ENCODE results near the gene GARIN5A. TPM values are rescaled to one million over a fixed set of nuclear protein-coding genes. Genes with fewer than 3 reads are reported as not detected.

Gene GARIN5A
- total and polyA plus RNA-seq, 8 donors = 1.4 to 2.6 (median 2.1) TPM

- WGBS, 2 donors = 47 to 48% methylated on average over 26 of the region's 26 CpGs
- no peaks in the 10 kb centered on the region for H3K4me1 ChIP-seq
- peak in 2 of 6 donors; percentile 23 to 43 for DNase-seq
- no peak overlapping the region for H3K27ac ChIP-seq
- TF ChIP-seq, protein P1, sequence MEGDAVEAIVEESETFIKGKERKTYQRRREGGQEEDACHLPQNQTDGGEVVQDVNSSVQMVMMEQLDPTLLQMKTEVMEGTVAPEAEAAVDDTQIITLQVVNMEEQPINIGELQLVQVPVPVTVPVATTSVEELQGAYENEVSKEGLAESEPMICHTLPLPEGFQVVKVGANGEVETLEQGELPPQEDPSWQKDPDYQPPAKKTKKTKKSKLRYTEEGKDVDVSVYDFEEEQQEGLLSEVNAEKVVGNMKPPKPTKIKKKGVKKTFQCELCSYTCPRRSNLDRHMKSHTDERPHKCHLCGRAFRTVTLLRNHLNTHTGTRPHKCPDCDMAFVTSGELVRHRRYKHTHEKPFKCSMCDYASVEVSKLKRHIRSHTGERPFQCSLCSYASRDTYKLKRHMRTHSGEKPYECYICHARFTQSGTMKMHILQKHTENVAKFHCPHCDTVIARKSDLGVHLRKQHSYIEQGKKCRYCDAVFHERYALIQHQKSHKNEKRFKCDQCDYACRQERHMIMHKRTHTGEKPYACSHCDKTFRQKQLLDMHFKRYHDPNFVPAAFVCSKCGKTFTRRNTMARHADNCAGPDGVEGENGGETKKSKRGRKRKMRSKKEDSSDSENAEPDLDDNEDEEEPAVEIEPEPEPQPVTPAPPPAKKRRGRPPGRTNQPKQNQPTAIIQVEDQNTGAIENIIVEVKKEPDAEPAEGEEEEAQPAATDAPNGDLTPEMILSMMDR (IDR thresholded peaks at IDR 0.05) = no peak
- ATAC-seq = no peak
- no peaks in the 10 kb centered on the region for H3K9me3 ChIP-seq
- FAIRE-seq = no peak
- H3K4me3 ChIP-seq = no peak overlapping the region
- H3K36me3 ChIP-seq = no peaks in the 10 kb centered on the region
- no peaks in the 10 kb centered on the region for H3K27me3 ChIP-seq
- intact Hi-C loops (cut with DNase I) = no loop called here
Observed at GRCh38 chr19:50490991-50491472, 14.4 kb upstream of the GARIN5A start.

- 93 to 94% methylated on average over 18 of the region's 18 CpGs for WGBS, 2 donors
- Histone ChIP-seq H3K36me3 (no peaks in the 10 kb centered on the region), H3K4me1 (no peaks in the 10 kb centered on the region), H3K27me3 (no peaks in the 10 kb centered on the region), H3K4me3 (no peak overlapping the region), H3K9me3 (no peaks in the 10 kb centered on the region), H3K27ac (no peak overlapping the region)
- FAIRE-seq = no peak
- DNase-seq = peak in 2 of 6 donors; percentile 25 to 36
- intact Hi-C loops (cut with DNase I) = no loop called here
- TF ChIP-seq, protein P1 (IDR thresholded peaks at IDR 0.05) = no peak
- ATAC-seq = no peak
Observed at GRCh38 chr19:50490411-50490811, 13.8 kb upstream of the GARIN5A start.

- Histone ChIP-seq H3K27me3 (no peaks in the 10 kb centered on the region), H3K9me3 (no peaks in the 10 kb centered on the region), H3K4me1 (no peaks in the 10 kb centered on the region), H3K27ac (no peak overlapping the region), H3K36me3 (no peaks in the 10 kb centered on the region), H3K4me3 (no peak overlapping the region)
- DNase-seq (peak in 2 of 6 donors; percentile 45 to 50), FAIRE-seq (no peak), ATAC-seq (peak in 1 of 4 donors; percentile 28)
- WGBS, 2 donors = 70 to 71% methylated on average over 24 of the region's 24 CpGs
- intact Hi-C loops (cut with DNase I) = no loop called here
- TF ChIP-seq, protein P1 (IDR thresholded peaks at IDR 0.05) = no peak
Observed at GRCh38 chr19:50489461-50490011, 12.9 kb upstream of the GARIN5A start.

- TF ChIP-seq, protein P1 (IDR thresholded peaks at IDR 0.05) = no peak
- peak in 2 of 4 donors; percentile 18 to 40 for ATAC-seq
- intact Hi-C loops (cut with DNase I) = no loop called here
- H3K27me3 ChIP-seq = no peaks in the 10 kb centered on the region
- H3K36me3 ChIP-seq = no peaks in the 10 kb centered on the region
- no peak overlapping the region for H3K27ac ChIP-seq
- H3K4me1 ChIP-seq = no peaks in the 10 kb centered on the region
- H3K4me3 ChIP-seq = no peak overlapping the region
- WGBS, 2 donors = 59 to 63% methylated on average over 13 of the region's 13 CpGs
- no peak for DNase-seq
- FAIRE-seq = no peak
- H3K9me3 ChIP-seq = no peaks in the 10 kb centered on the region
Observed at GRCh38 chr19:50488389-50489194, 11.9 kb upstream of the GARIN5A start.

All from pancreas (tissue), 10 donors.